ENCODE data around the gene TPGS1.

GRCh38 chr19:493391-494170 is 13.7 kb upstream of the TPGS1 start:
- no peak for TF ChIP-seq POLR2A (IDR thresholded peaks at IDR 0.05)
- no peak for TF ChIP-seq CTCF (IDR thresholded peaks at IDR 0.05)
- no peak for TF ChIP-seq POLR2AphosphoS5 (IDR thresholded peaks at IDR 0.05)
- TF ChIP-seq EP300 (IDR thresholded peaks at IDR 0.05), result no peak
